Measurements from ENCODE around the gene TCF4.

TCF4 gene

GRCh38 chr18:55588111-55588869 is at the start of gene TCF4:
TSS of gene TCF4 (minus strand) at chr18:55588192. CDS start at chr18:55587116, 1,076 bp downstream.
- Histone ChIP-seq H3K4me1 (ENCODE audit: insufficient read depth, low read length) (peaks cover 15% of the 10 kb centered on the region), H3K9ac (ENCODE audit: low read length) (peak within 1 kb of the TSS; percentile 58), H3K4me3 (ENCODE audit: low read depth in 1 of 2, low read length in 2 of 2) (peak within 1 kb of the TSS; percentile 77 to 83), H3K27me3 (ENCODE audit: control insufficient read depth in 1 of 2, insufficient read depth in 2 of 2, low read length in 2 of 2) (no peaks in the 10 kb centered on the region), H3K36me3 (ENCODE audit: insufficient read depth, low read length) (no peaks in the 10 kb centered on the region), H3K9me3 (ENCODE audit: low read length) (no peaks in the 10 kb centered on the region), H3K27ac (ENCODE audit: low read depth, low read length) (peak within 1 kb of the TSS; percentile 89)

GRCh38 chr18:55637204-55637603 is 49.2 kb upstream of the TCF4 start:
- Histone ChIP-seq H3K9me3 (ENCODE audit: low read length) (no peaks in the 10 kb centered on the region), H3K4me1 (ENCODE audit: insufficient read depth, low read length) (no peaks in the 10 kb centered on the region), H3K27me3 (ENCODE audit: control insufficient read depth in 1 of 2, insufficient read depth in 2 of 2, low read length in 2 of 2) (no peaks in the 10 kb centered on the region), H3K27ac (ENCODE audit: low read depth, low read length) (no peak overlapping the region), H3K36me3 (ENCODE audit: insufficient read depth, low read length) (no peaks in the 10 kb centered on the region), H3K4me3 (ENCODE audit: low read depth in 1 of 2, low read length in 2 of 2) (no peak overlapping the region), H3K9ac (ENCODE audit: low read length) (no peak overlapping the region)

GRCh38 chr18:55635439-55635838 is 47.4 kb upstream of the TCF4 start:
- H3K9ac ChIP-seq (ENCODE audit: low read length), result no peak overlapping the region
- H3K27ac ChIP-seq (ENCODE audit: low read depth, low read length), result no peak overlapping the region
- H3K27me3 ChIP-seq (ENCODE audit: control insufficient read depth in 1 of 2, insufficient read depth in 2 of 2, low read length in 2 of 2), result no peaks in the 10 kb centered on the region
- H3K4me1 ChIP-seq (ENCODE audit: insufficient read depth, low read length), result no peaks in the 10 kb centered on the region
- H3K36me3 ChIP-seq (ENCODE audit: insufficient read depth, low read length), result no peaks in the 10 kb centered on the region
- no peaks in the 10 kb centered on the region for H3K9me3 ChIP-seq (ENCODE audit: low read length)
- H3K4me3 ChIP-seq (ENCODE audit: low read depth in 1 of 2, low read length in 2 of 2), result no peak overlapping the region

- H3K27ac ChIP-seq (ENCODE audit: low read depth, low read length), result no peak overlapping the region
- no peaks in the 10 kb centered on the region for H3K36me3 ChIP-seq (ENCODE audit: insufficient read depth, low read length)
- H3K4me3 ChIP-seq (ENCODE audit: low read depth in 1 of 2, low read length in 2 of 2), result no peak overlapping the region
Observed at GRCh38 chr18:55634545-55634944, 46.6 kb upstream of the TCF4 start.

GRCh38 chr18:55633032-55633431 is 45.0 kb upstream of the TCF4 start:
- Histone ChIP-seq H3K9ac (ENCODE audit: low read length) (no peak overlapping the region), H3K36me3 (ENCODE audit: insufficient read depth, low read length) (no peaks in the 10 kb centered on the region), H3K9me3 (ENCODE audit: low read length) (no peaks in the 10 kb centered on the region), H3K27ac (ENCODE audit: low read depth, low read length) (no peak overlapping the region), H3K4me1 (ENCODE audit: insufficient read depth, low read length) (no peaks in the 10 kb centered on the region), H3K4me3 (ENCODE audit: low read depth in 1 of 2, low read length in 2 of 2) (no peak overlapping the region), H3K27me3 (ENCODE audit: control insufficient read depth in 1 of 2, insufficient read depth in 2 of 2, low read length in 2 of 2) (no peaks in the 10 kb centered on the region)

More at GRCh38 chr18:55634545-55634944, 46.6 kb upstream of the TCF4 start:
- H3K27me3 ChIP-seq (ENCODE audit: control insufficient read depth in 1 of 2, insufficient read depth in 2 of 2, low read length in 2 of 2), result no peaks in the 10 kb centered on the region
- no peak overlapping the region for H3K9ac ChIP-seq (ENCODE audit: low read length)
- H3K9me3 ChIP-seq (ENCODE audit: low read length), result no peaks in the 10 kb centered on the region
- no peaks in the 10 kb centered on the region for H3K4me1 ChIP-seq (ENCODE audit: insufficient read depth, low read length)

GRCh38 chr18:55629133-55629532 is 41.1 kb upstream of the TCF4 start:
- no peak overlapping the region for H3K9ac ChIP-seq (ENCODE audit: low read length)
- no peak overlapping the region for H3K27ac ChIP-seq (ENCODE audit: low read depth, low read length)
- no peaks in the 10 kb centered on the region for H3K4me1 ChIP-seq (ENCODE audit: insufficient read depth, low read length)
- H3K4me3 ChIP-seq (ENCODE audit: low read depth in 1 of 2, low read length in 2 of 2), result no peak overlapping the region
- H3K27me3 ChIP-seq (ENCODE audit: control insufficient read depth in 1 of 2, insufficient read depth in 2 of 2, low read length in 2 of 2), result no peaks in the 10 kb centered on the region
- no peaks in the 10 kb centered on the region for H3K9me3 ChIP-seq (ENCODE audit: low read length)
- no peaks in the 10 kb centered on the region for H3K36me3 ChIP-seq (ENCODE audit: insufficient read depth, low read length)

- Histone ChIP-seq H3K9me3 (ENCODE audit: low read length) (no peaks in the 10 kb centered on the region), H3K27me3 (ENCODE audit: control insufficient read depth in 1 of 2, insufficient read depth in 2 of 2, low read length in 2 of 2) (no peaks in the 10 kb centered on the region), H3K36me3 (ENCODE audit: insufficient read depth, low read length) (no peaks in the 10 kb centered on the region), H3K4me3 (ENCODE audit: low read depth in 1 of 2, low read length in 2 of 2) (no peak overlapping the region), H3K9ac (ENCODE audit: low read length) (no peak overlapping the region), H3K27ac (ENCODE audit: low read depth, low read length) (no peak overlapping the region), H3K4me1 (ENCODE audit: insufficient read depth, low read length) (no peaks in the 10 kb centered on the region)
Observed at GRCh38 chr18:55627007-55627406, 39.0 kb upstream of the TCF4 start.

- Histone ChIP-seq H3K4me3 (ENCODE audit: low read depth in 1 of 2, low read length in 2 of 2) (no peak overlapping the region), H3K9me3 (ENCODE audit: low read length) (no peaks in the 10 kb centered on the region), H3K9ac (ENCODE audit: low read length) (no peak overlapping the region), H3K27me3 (ENCODE audit: control insufficient read depth in 1 of 2, insufficient read depth in 2 of 2, low read length in 2 of 2) (no peaks in the 10 kb centered on the region), H3K36me3 (ENCODE audit: insufficient read depth, low read length) (no peaks in the 10 kb centered on the region), H3K4me1 (ENCODE audit: insufficient read depth, low read length) (no peaks in the 10 kb centered on the region), H3K27ac (ENCODE audit: low read depth, low read length) (no peak overlapping the region)
Observed at GRCh38 chr18:55625901-55626300, 37.9 kb upstream of the TCF4 start.

GRCh38 chr18:55623626-55624025 is 35.6 kb upstream of the TCF4 start:
- no peaks in the 10 kb centered on the region for H3K36me3 ChIP-seq (ENCODE audit: insufficient read depth, low read length)
- H3K4me3 ChIP-seq (ENCODE audit: low read depth in 1 of 2, low read length in 2 of 2), result no peak overlapping the region
- H3K9ac ChIP-seq (ENCODE audit: low read length), result no peak overlapping the region
- H3K27ac ChIP-seq (ENCODE audit: low read depth, low read length), result no peak overlapping the region
- no peaks in the 10 kb centered on the region for H3K9me3 ChIP-seq (ENCODE audit: low read length)
- no peaks in the 10 kb centered on the region for H3K4me1 ChIP-seq (ENCODE audit: insufficient read depth, low read length)
- H3K27me3 ChIP-seq (ENCODE audit: control insufficient read depth in 1 of 2, insufficient read depth in 2 of 2, low read length in 2 of 2), result no peaks in the 10 kb centered on the region

- H3K4me3 ChIP-seq (ENCODE audit: low read depth in 1 of 2, low read length in 2 of 2), result no peak overlapping the region
- H3K36me3 ChIP-seq (ENCODE audit: insufficient read depth, low read length), result no peaks in the 10 kb centered on the region
- H3K4me1 ChIP-seq (ENCODE audit: insufficient read depth, low read length), result no peaks in the 10 kb centered on the region
- no peak overlapping the region for H3K27ac ChIP-seq (ENCODE audit: low read depth, low read length)
- H3K27me3 ChIP-seq (ENCODE audit: control insufficient read depth in 1 of 2, insufficient read depth in 2 of 2, low read length in 2 of 2), result no peaks in the 10 kb centered on the region
- H3K9me3 ChIP-seq (ENCODE audit: low read length), result no peaks in the 10 kb centered on the region
- H3K9ac ChIP-seq (ENCODE audit: low read length), result no peak overlapping the region
Observed at GRCh38 chr18:55610506-55610905, 22.5 kb upstream of the TCF4 start.

GRCh38 chr18:55609160-55609825 is 21.3 kb upstream of the TCF4 start:
- Histone ChIP-seq H3K4me1 (ENCODE audit: insufficient read depth, low read length) (no peaks in the 10 kb centered on the region), H3K4me3 (ENCODE audit: low read depth in 1 of 2, low read length in 2 of 2) (no peak overlapping the region), H3K27me3 (ENCODE audit: control insufficient read depth in 1 of 2, insufficient read depth in 2 of 2, low read length in 2 of 2) (no peaks in the 10 kb centered on the region)

GRCh38 chr18:55608497-55608896 is 20.5 kb upstream of the TCF4 start:
- Histone ChIP-seq H3K4me1 (ENCODE audit: insufficient read depth, low read length) (no peaks in the 10 kb centered on the region), H3K27me3 (ENCODE audit: control insufficient read depth in 1 of 2, insufficient read depth in 2 of 2, low read length in 2 of 2) (no peaks in the 10 kb centered on the region), H3K36me3 (ENCODE audit: insufficient read depth, low read length) (no peaks in the 10 kb centered on the region), H3K27ac (ENCODE audit: low read depth, low read length) (no peak overlapping the region), H3K9me3 (ENCODE audit: low read length) (no peaks in the 10 kb centered on the region), H3K9ac (ENCODE audit: low read length) (no peak overlapping the region), H3K4me3 (ENCODE audit: low read depth in 1 of 2, low read length in 2 of 2) (no peak overlapping the region)

More at GRCh38 chr18:55609160-55609825, 21.3 kb upstream of the TCF4 start:
- Histone ChIP-seq H3K27ac (ENCODE audit: low read depth, low read length) (no peak overlapping the region), H3K9me3 (ENCODE audit: low read length) (no peaks in the 10 kb centered on the region), H3K36me3 (ENCODE audit: insufficient read depth, low read length) (no peaks in the 10 kb centered on the region), H3K9ac (ENCODE audit: low read length) (no peak overlapping the region)

Data from muscle layer of colon (tissue), 2 donors.